ENCODE data around the gene CPD. TPM values are rescaled to one million over a fixed set of nuclear protein-coding genes. Genes with fewer than 3 reads are reported as not detected.
A peak's percentile ranks its signal among the peaks of the same experiment; 100 is the strongest.

The CPD gene
- total RNA-seq, 2 experiments from 2014 or later: 19.9 to 20.6 TPM

DNA sequence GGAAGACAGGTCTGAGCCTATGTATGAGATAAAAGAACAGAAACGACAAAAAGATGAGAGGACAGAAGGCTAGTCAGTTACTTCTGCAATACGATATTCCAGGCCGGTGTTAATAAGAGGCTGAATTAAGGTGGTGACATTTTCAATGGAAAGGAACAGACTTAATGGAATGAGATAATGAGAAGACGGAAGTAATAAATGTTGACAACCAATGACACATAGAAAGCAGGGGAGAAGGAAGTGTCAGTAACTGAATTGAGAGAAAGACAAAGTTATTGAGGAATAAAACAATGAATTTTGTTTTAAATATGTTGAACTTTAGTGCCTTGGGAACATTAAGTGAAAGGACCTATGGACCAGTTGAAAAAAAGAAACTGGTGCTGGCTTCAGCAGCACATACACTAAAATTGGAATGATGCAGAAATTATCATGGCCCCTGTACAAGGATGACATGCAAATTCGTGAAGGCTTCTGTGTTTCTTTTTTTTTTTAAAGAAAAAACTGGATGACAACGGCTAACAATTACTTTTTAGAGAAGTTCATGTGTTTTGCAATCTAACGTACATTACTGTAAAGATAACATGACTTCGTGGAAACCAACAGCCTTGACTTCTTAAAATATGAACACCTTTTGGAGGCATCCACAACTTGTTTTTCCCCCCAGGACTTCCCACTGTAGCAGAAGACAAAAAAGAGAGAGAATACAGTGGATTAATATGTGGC lies 18.5 kb upstream of the CPD start:
- Mint-ChIP-seq H3K36me3 (ENCODE audit: low read depth) (peaks cover 6% of the 10 kb centered on the region), H3K4me3 (no peak overlapping the region), H3K27ac (no peak overlapping the region), H3K9me3 (peaks cover 16% of the 10 kb centered on the region), H3K27me3 (no peaks in the 10 kb centered on the region), H3K4me1 (peaks cover 20% of the 10 kb centered on the region)
- no peak for DNase-seq
- ChIA-PET POLR2A (no interaction called here), CTCF (interaction anchor here (1.4 kb wide), 1 partner anchor 11 kb away, joined by 4 read pairs; no protein-coding TSS in a partner anchor)

DNA sequence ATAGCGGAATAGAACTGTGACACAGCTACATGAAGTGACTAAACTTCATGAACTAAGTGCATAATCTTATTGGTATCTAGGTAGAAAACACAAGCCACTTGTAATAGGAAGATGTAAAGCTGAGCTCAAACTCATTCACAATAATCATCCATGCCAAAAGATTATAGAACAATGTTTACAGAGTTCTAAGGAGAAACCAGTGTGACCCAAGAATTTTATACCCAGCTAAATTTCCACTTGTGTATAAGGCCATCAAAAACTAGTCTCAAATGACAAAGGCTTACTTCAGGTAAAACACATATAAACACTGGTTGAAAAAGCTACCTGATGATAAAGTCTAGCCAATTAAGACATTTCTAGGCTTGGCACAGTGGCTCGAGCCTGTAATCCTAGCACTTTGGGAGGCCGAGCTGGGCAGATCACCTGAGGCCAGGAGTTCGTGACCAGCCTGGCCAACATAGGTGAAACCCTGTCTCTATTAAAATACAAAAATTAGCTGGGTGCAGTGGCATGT lies 16.9 kb upstream of the CPD start:
- H3K4me3 Mint-ChIP-seq: no peak overlapping the region
- H3K27ac Mint-ChIP-seq: no peak overlapping the region
- ChIA-PET POLR2A (no interaction called here), CTCF (interaction anchor here (0.6 to 1.4 kb wide), 4 partner anchors 10 to 77 kb away, joined by 3 to 6 read pairs (median 4); no protein-coding TSS in a partner anchor)
- H3K36me3 Mint-ChIP-seq (ENCODE audit: low read depth): peaks cover 6% of the 10 kb centered on the region
- no peaks in the 10 kb centered on the region for H3K27me3 Mint-ChIP-seq
- peaks cover 23% of the 10 kb centered on the region for H3K4me1 Mint-ChIP-seq
- DNase-seq: no peak
- peaks cover 16% of the 10 kb centered on the region for H3K9me3 Mint-ChIP-seq

DNA sequence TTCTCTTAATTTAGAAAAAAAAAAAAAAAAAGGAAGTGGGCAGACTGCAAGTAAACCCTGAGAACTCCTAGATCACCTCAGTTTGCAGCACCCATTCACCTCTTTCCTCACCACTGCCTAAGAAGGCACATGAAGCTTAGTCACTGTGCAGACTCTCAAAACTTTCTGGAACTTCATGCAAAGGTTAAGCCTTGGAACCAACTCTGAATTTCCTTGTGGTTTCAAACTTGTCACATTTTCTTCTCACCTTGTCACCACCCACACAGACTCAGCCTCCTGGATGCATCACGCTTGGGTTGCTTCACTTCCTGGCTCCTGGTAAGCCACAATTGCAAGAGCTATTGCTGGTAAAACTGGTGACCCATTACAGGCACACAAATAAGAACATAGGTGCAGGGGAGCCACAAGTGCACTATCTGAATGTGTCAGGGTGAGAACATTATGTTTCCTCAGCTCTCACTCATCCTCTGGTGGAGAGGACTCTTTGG lies 15.0 kb upstream of the CPD start:
- Mint-ChIP-seq H3K4me1 (peaks cover 23% of the 10 kb centered on the region), H3K4me3 (peak overlapping the region; percentile 53), H3K27ac (peak overlapping the region; percentile 90), H3K27me3 (no peaks in the 10 kb centered on the region), H3K36me3 (ENCODE audit: low read depth) (peaks cover 6% of the 10 kb centered on the region), H3K9me3 (peaks cover 16% of the 10 kb centered on the region)
- ChIA-PET POLR2A (no interaction called here), CTCF (interaction anchor here (0.6 to 2.5 kb wide), 11 partner anchors 8 to 441 kb away, joined by 3 to 7 read pairs (median 4); partner anchors contain the start of gene CPD)
- DNase-seq: peak; percentile 80

DNA sequence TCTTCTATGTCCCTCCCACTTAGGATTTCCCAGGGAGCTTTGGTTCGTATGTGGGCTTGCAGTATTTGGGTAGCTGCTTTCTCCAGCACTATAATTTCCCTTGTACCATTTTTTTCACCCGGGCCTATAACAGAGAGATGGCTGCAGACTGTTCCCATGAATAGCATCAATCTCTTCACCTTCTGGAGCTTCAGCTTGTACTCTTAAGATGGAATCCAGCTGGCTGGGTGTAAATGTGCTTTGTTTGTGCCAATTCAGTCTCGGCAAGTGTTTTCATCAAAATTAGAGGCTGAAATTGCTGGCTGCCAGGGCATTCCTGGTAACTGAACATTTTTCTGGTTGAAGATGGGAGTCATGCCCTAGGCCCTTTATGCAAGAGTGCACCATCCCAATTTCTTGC lies 12.2 kb upstream of the CPD start:
- no peak for DNase-seq
- ChIA-PET POLR2A (no interaction called here), CTCF (interaction anchor here (1.2 kb wide), 1 partner anchor 13 kb away, joined by 4 read pairs; no protein-coding TSS in a partner anchor)
- Mint-ChIP-seq H3K36me3 (ENCODE audit: low read depth) (peaks cover 4% of the 10 kb centered on the region), H3K27me3 (no peaks in the 10 kb centered on the region), H3K9me3 (peaks cover 6% of the 10 kb centered on the region), H3K27ac (no peak overlapping the region), H3K4me1 (peaks cover 25% of the 10 kb centered on the region), H3K4me3 (no peak overlapping the region)

DNA sequence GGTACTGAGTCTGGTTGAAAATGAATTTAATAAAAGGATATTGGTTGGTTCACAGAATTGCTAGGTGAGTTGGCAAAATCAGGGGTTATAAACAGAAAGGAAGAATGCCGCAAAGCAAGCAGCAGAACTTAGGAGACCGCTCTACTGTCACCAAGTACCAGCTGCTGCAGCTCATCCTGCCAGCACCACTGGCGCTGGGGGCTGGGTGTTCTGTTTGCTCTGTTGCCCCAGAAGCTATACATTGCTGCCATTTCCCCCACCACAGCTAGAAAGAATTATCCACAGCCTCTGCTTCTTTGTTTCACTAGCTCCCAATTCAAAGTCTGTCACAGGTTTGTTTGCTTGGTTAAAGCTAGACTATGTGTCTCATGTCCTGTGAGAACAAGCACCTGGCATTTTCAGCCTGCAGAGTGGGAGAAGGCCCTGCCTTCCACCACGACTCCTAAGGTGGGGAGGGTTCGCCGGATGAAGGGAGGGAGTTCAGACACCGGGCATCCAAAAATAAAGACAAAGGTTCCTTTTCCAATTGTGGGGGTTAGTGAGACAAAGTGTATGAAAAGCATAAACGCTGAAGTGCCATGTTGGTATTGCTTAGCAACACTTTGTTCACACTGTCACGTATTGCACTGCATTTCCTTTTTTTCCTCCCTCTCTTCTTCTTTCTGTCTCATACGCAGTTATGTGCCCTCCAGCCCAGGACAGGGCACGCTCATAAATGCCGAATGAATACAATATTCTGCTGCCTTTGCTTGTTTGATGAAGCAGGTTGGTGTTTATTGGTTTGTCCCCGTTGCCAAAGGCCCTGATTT lies 9.6 kb upstream of the CPD start:
- no peaks in the 10 kb centered on the region for H3K36me3 Mint-ChIP-seq (ENCODE audit: low read depth)
- no peaks in the 10 kb centered on the region for H3K9me3 Mint-ChIP-seq
- CTCF ChIA-PET: interaction anchor here (0.6 to 0.9 kb wide), 2 partner anchors 27 to 244 kb away, joined by 3 read pairs; no protein-coding TSS in a partner anchor
- no peak overlapping the region for H3K27ac Mint-ChIP-seq
- H3K27me3 Mint-ChIP-seq: no peaks in the 10 kb centered on the region
- POLR2A ChIA-PET: no interaction called here
- H3K4me3 Mint-ChIP-seq: no peak overlapping the region
- no peak for DNase-seq
- peaks cover 19% of the 10 kb centered on the region for H3K4me1 Mint-ChIP-seq

DNA sequence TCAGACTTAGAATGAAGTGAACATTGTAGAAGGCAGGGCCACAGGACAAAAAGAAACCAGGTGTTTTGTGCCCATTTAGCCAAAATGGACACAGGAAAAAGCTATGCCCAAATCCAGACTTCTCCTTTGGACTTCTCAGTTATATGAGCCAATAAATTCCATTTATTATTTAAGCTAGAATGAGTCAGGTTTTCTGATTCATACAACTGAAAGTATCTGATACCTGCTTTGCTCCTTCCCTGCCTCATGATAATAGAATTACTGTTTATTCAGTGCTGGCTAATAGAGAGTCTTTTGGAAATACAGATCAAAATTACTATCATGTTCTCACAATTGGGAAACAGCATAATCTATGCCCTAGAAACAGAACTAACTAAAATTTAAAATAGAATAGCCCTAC lies 8.7 kb upstream of the CPD start:
- no peak for DNase-seq
- no peak overlapping the region for H3K4me3 Mint-ChIP-seq
- H3K36me3 Mint-ChIP-seq (ENCODE audit: low read depth): no peaks in the 10 kb centered on the region
- H3K4me1 Mint-ChIP-seq: peaks cover 16% of the 10 kb centered on the region
- no peaks in the 10 kb centered on the region for H3K9me3 Mint-ChIP-seq
- ChIA-PET CTCF (interaction anchor here (1.3 to 1.4 kb wide), 2 partner anchors 23 to 29 kb away, joined by 3 to 4 read pairs; no protein-coding TSS in a partner anchor), POLR2A (interaction anchor here (0.7 kb wide), 1 partner anchor 1088 kb away, joined by 3 read pairs; no protein-coding TSS in a partner anchor)
- peaks cover 2% of the 10 kb centered on the region for H3K27me3 Mint-ChIP-seq
- H3K27ac Mint-ChIP-seq: no peak overlapping the region

DNA sequence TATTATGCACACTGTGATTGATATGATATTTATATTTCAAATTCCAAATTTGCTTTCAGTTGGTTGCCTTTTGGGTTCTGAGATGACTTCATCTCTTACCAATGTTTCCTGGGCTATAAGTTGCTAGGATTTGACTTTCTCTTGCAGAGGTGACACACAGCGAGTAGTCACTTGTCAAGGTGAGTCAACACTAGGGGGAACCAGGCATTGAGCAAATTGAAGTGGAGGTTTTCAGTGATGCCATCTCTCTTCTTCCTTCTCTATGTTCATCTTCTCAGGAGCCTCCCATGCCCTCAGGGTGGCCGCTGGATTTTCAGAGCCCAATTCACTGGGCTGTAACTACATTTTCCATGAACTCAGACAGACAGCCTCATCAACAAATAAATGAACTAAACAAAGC lies 6.0 kb upstream of the CPD start:
- DNase-seq: peak; percentile 20
- H3K4me1 Mint-ChIP-seq: peaks cover 26% of the 10 kb centered on the region
- H3K27me3 Mint-ChIP-seq: peaks cover 2% of the 10 kb centered on the region
- CTCF ChIA-PET: interaction anchor here (1.0 kb wide), 1 partner anchor 33 kb away, joined by 3 read pairs; no protein-coding TSS in a partner anchor
- no peak overlapping the region for H3K27ac Mint-ChIP-seq
- no peaks in the 10 kb centered on the region for H3K36me3 Mint-ChIP-seq (ENCODE audit: low read depth)
- H3K4me3 Mint-ChIP-seq: no peak overlapping the region
- POLR2A ChIA-PET: no interaction called here
- H3K9me3 Mint-ChIP-seq: no peaks in the 10 kb centered on the region

DNA sequence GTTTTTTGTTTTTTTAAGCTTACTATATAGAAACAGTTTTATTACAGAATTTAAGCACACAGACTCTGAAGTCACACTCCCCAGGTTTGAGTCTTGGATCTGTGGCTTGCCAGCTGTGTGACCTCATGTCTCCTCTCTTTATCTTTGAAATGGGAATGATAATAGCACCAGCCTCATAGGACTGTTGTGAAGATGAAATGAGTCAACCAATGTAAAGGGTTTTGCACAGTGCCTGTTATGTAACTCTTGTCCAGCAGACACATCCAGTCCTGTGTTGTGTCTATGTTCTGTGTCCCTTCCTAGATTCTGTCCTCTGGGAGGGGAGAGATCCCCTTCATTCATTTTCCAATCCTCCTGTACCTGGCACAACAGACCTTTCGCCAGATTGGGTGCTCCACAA lies 3.1 kb upstream of the CPD start:
- CTCF ChIA-PET: no interaction called here
- H3K27me3 Mint-ChIP-seq: peaks cover 2% of the 10 kb centered on the region
- no peaks in the 10 kb centered on the region for H3K36me3 Mint-ChIP-seq (ENCODE audit: low read depth)
- peaks cover 44% of the 10 kb centered on the region for H3K4me1 Mint-ChIP-seq
- no peak overlapping the region for H3K27ac Mint-ChIP-seq
- H3K4me3 Mint-ChIP-seq: no peak overlapping the region
- H3K9me3 Mint-ChIP-seq: no peaks in the 10 kb centered on the region
- DNase-seq: no peak
- POLR2A ChIA-PET: no interaction called here

DNA sequence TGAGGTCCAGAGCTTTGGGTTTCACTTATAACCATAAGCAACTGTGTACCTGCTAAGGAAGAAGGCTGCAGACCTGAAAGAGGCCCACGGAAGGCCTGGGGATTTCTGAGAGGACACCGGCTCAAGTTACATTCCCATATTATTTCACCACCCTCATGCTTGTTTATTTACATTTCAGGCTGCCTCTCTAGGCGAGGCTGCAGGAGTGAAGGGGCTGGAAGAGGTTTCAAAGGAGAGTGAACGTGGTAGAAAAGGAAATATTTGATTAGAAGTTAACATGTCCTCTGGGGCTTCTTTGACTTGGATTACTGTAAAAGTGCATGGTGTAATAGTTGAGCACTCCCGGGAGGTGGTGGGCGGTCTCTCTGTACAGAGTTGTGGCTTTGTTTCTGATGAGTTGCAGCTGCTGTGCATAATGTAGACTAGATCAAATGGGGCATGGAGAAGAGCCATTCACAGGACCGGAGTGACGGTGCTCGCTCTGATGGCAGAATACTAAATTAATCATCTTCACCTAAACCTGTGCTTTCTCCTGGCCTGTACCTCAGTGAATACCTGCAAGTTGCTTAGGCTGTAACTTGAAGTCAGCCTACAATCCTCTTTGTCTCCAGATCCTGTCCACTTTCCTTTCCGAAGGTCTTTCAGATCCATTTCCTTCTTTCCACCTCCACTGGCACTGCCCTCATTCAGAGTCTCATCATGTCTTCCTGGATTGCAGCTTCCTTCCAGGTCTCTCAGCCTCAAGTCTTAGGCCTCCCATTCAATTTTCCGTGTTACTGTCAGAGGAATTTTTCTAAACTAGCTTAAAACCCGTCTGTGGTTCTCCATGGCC lies 1.9 kb upstream of the CPD start:
- peaks cover 53% of the 10 kb centered on the region for H3K4me1 Mint-ChIP-seq
- no peaks in the 10 kb centered on the region for H3K36me3 Mint-ChIP-seq (ENCODE audit: low read depth)
- H3K27ac Mint-ChIP-seq: no peak overlapping the region
- no peaks in the 10 kb centered on the region for H3K9me3 Mint-ChIP-seq
- no peak for DNase-seq
- H3K27me3 Mint-ChIP-seq: peaks cover 2% of the 10 kb centered on the region
- ChIA-PET CTCF (interaction anchor here (1.2 to 3.2 kb wide), 3 partner anchors 11 to 251 kb away, joined by 3 to 9 read pairs (median 3); no protein-coding TSS in a partner anchor), POLR2A (no interaction called here)
- H3K4me3 Mint-ChIP-seq: no peak overlapping the region

DNA sequence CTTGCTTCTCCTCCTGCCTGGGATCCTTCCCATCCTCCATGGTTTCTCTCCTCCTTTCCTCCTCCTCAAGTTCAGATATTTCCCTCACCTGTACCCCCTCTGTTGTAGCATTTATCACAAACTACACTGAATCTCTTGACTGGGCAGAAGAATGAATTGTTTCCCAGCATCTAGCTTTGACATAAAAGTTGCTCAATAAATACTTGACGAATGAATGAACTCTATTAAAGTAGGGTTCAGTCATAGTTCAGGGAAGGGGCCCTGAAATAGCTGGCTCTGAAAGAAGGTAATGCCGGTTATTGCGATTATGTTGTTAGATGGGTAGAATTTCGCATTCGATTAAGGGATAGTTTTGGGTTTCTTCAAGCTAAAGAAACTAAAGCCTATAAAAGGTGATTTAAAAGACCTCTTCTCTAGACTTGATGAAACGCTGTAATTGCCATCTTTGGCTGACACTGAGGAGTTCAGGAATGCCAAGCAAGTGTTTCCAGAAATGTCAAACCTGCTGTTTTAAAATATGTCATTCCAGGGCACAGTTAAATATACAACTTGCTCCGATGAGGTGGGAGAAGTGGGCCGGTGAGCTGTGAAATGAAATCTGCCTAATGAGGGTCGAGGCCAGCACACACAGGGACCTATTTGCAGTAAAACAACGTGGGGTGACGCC lies 1.0 kb upstream of the CPD start:
- Mint-ChIP-seq H3K4me3 (peak overlapping the region; percentile 79), H3K4me1 (peaks cover 51% of the 10 kb centered on the region), H3K36me3 (ENCODE audit: low read depth) (no peaks in the 10 kb centered on the region), H3K27me3 (peaks cover 2% of the 10 kb centered on the region), H3K27ac (peak overlapping the region; percentile 90), H3K9me3 (no peaks in the 10 kb centered on the region)
- ChIA-PET CTCF (interaction anchor here (1.2 to 3.2 kb wide), 3 partner anchors 10 to 252 kb away, joined by 3 to 9 read pairs (median 3); no protein-coding TSS in a partner anchor), POLR2A (interaction anchor here (0.5 kb wide), 1 partner anchor 737 kb away, joined by 4 read pairs; no protein-coding TSS in a partner anchor)
- no peak for DNase-seq

DNA sequence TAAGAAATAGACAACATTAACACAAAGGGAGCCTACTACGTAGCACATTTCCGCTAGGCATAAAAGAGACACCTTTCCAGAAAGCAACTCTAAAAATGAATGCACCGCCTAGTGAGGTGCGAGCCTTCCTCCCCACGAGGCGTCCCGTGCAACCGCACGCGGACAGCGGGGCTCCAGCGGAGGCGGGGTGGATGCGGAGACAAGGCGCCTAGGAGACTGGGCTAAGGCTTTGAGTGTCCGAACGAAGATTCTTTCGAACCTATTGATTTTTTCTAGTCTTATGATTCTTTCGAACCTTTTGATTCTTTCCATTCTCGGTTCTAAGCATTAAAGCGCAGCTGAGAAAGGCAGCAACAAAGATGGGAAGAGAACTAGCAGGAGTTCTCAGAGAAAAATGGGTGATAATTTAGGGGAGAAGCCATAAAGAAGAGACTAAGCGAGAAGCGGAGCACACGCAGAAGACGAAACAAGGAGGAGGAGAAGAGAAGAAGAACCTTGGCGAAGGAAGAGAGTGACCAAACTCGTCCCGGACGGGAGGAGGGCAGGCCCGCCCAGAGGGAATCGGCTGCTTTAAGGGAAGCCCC lies 394 bp upstream of the CPD start:
- CTCF ChIA-PET: interaction anchor here (1.2 to 3.2 kb wide), 3 partner anchors 9 to 252 kb away, joined by 3 to 9 read pairs (median 3); no protein-coding TSS in a partner anchor
- Mint-ChIP-seq H3K9me3 (no peaks in the 10 kb centered on the region), H3K36me3 (ENCODE audit: low read depth) (no peaks in the 10 kb centered on the region), H3K27ac (peak overlapping the region; percentile 90), H3K27me3 (peaks cover 2% of the 10 kb centered on the region), H3K4me3 (peak overlapping the region; percentile 79), H3K4me1 (peaks cover 53% of the 10 kb centered on the region)
- POLR2A ChIA-PET: interaction anchor here (0.5 kb wide), 1 partner anchor 738 kb away, joined by 4 read pairs; no protein-coding TSS in a partner anchor
- peak; percentile 65 for DNase-seq
